HL-60 (cell line): ENCODE measurements around the gene PHF21A.

Experiments
- DNase-seq, 2 experiments: peaks; one replicate each; pipeline ENCODE4 v3.0.0-alpha.2; 2010 to 2020; ENCODE audit warnings: low read depth in 1 of 2, low spot score in 1 of 2
- H3K27ac ChIP-seq: fragments of 250-450 bp; sonication (Bioruptor Pico); replicated peaks from 2 replicates; pipeline ENCODE4 v1.5.1; 2020; ENCODE audit warnings: mild to moderate bottlenecking, moderate library complexity
- H3K27me3 ChIP-seq: fragments of 250-450 bp; sonication (Bioruptor Pico); 2 replicates; pipeline ENCODE4 v1.5.1; 2021; ENCODE audit warnings: mild to moderate bottlenecking, moderate library complexity; ENCODE audit not compliant: insufficient read depth, poor library complexity, severe bottlenecking
- H3K4me3 ChIP-seq: replicated peaks from 2 replicates; pipeline ENCODE4 v1.5.1; 2011; ENCODE audit warnings: mild to moderate bottlenecking, control low read depth, low read length; ENCODE audit not compliant: insufficient read depth
- GABPA ChIP-seq: IDR thresholded peaks from 2 replicates; pipeline ENCODE4 v1.6.1; 2012; ENCODE audit warnings: low read depth
- POLR2AphosphoS5 ChIP-seq: IDR thresholded peaks from 2 replicates; pipeline ENCODE4 v1.6.1; 2012; ENCODE audit warnings: low read depth
- REST ChIP-seq: IDR thresholded peaks from 2 replicates; pipeline ENCODE4 v1.6.1; 2012; ENCODE audit warnings: low read depth; ENCODE audit not compliant: insufficient replicate concordance
- SPI1 ChIP-seq: IDR thresholded peaks from 2 replicates; pipeline ENCODE4 v1.6.1; 2012; ENCODE audit warnings: low read depth, mild to moderate bottlenecking, borderline replicate concordance
- TF ChIP-seq, protein P1 (sequence below): IDR thresholded peaks from one replicate; pipeline ENCODE4 v1.5.1; 2011; ENCODE audit warnings: low read length, control low read depth, inconsistent platforms; ENCODE audit not compliant: insufficient read depth

The PHF21A gene

DNA sequence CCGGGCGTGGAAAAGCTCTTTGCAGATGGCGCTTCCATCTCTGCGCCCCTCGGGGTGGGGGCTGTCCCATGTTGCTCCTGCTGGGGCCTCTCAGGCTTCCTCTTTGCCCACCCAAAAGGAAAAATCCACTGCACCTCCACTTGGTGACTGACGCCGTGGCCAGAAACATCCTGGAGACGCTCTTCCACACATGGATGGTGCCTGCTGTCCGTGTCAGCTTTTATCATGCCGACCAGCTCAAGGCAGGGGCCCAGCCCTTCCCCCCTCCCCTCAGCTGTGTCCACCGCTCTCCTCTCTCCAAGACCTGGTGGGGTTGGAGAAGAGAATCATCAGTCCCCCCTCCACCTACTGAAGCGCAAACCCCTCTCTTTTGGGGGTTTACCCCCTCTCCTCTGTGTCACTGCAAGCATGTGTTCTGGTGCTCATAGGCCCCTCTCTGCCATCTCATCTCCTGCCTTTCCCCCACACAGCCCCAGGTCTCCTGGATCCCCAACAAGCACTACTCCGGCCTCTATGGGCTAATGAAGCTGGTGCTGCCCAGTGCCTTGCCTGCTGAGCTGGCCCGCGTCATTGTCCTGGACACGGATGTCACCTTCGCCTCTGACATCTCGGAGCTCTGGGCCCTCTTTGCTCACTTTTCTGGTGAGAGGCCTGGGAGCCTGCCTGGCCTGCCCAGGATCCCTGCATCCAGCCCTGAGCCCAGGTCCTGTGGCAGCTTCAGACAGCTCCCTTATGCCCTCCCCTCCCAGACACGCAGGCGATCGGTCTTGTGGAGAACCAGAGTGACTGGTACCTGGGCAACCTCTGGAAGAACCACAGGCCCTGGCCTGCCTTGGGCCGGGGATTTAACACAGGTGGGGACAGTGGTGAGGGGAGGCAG is 197.0 kb downstream of the PHF21A start:
- peaks cover 18% of the 10 kb centered on the region for H3K27me3 ChIP-seq
- no peak for DNase-seq
- TF ChIP-seq, protein P1, sequence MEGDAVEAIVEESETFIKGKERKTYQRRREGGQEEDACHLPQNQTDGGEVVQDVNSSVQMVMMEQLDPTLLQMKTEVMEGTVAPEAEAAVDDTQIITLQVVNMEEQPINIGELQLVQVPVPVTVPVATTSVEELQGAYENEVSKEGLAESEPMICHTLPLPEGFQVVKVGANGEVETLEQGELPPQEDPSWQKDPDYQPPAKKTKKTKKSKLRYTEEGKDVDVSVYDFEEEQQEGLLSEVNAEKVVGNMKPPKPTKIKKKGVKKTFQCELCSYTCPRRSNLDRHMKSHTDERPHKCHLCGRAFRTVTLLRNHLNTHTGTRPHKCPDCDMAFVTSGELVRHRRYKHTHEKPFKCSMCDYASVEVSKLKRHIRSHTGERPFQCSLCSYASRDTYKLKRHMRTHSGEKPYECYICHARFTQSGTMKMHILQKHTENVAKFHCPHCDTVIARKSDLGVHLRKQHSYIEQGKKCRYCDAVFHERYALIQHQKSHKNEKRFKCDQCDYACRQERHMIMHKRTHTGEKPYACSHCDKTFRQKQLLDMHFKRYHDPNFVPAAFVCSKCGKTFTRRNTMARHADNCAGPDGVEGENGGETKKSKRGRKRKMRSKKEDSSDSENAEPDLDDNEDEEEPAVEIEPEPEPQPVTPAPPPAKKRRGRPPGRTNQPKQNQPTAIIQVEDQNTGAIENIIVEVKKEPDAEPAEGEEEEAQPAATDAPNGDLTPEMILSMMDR, result no peak
- TF ChIP-seq REST (no peak), POLR2AphosphoS5 (no peak), GABPA (no peak), SPI1 (no peak)
- no peak overlapping the region for H3K27ac ChIP-seq
- H3K4me3 ChIP-seq, result no peak overlapping the region

- no peak for DNase-seq
- Histone ChIP-seq H3K27me3 (peaks cover 18% of the 10 kb centered on the region), H3K4me3 (no peak within 1 kb of the TSS), H3K27ac (no peak within 1 kb of the TSS)
- no peak for TF ChIP-seq GABPA
Measured at GRCh38 chr11:45922425-45923082, 198.7 kb downstream of the PHF21A start, which contains the start of gene LARGE2. LARGE2 (plus strand) TSS chr11:45922656; CDS start chr11:45922883, 227 bp downstream.

DNA sequence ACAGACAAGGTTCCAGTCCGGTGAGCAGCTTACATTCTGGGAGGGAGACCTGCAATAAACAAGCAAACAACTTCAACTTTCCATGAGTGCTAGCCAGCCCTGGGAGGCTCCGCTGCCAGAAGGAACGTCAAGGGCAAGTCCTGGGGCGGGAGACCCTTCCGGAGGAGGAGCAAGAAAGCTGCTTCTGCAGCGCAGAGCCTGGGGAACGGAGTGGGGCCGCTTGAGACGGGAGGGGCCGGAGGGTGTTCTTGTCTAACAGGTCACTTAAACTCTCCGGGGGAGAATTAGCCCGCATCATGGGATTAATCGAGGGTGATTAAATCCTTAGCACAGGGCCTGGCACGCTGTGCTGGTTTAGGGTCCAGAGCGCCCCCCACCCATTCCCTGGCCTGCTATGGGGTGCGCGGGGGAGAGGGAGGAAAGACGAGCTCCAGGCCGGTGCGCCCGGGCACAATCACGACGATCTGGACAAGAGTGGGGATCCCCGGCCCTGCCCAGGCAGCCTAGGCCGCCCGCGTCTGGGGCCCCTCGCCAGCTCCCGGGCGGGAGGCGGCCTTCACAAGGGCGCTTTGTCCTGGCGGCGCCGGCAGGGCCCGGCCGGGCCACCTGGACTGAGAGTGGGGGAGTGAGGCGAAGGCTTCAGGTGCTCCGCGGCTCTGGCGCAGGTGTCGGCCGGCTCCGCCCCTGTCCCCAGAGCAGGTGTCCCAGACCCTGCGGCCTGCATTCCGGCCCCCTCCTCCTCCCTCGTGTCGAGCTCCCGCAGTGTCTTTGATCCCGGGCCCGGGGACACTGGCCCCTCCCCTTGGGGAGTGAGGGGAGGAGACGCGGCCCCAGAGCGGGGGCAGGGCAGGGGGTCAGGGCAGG is 199.5 kb downstream of the PHF21A start:
- Histone ChIP-seq H3K27me3 (peaks cover 18% of the 10 kb centered on the region), H3K27ac (no peak overlapping the region), H3K4me3 (no peak overlapping the region)
- no peak for DNase-seq
- no peak for TF ChIP-seq REST
- TF ChIP-seq SPI1, result no peak
- TF ChIP-seq, protein P1, result no peak
- no peak for TF ChIP-seq POLR2AphosphoS5
- TF ChIP-seq GABPA, result no peak
